BLaER1 treated with 17β-estradiol and CSF1 and Interleukin-3, amounts not matched to agents 10 nM and 100 nM (cell line): Measurements from ENCODE around the gene CDC42EP1.
"Not testable (repeated sequence)": the region's sequence is repeated elsewhere in the genome, so short reads cannot be mapped to it uniquely, and the experiment has no call there.

Experiments
- H3K27ac ChIP-seq, 11 experiments: shearing (Covaris generic); formaldehyde crosslinking; 2 replicates each; pipeline ENCODE4 v1.8.1; 2022
- H3K27me3 ChIP-seq, 11 experiments: shearing (Covaris generic); formaldehyde crosslinking; 2 replicates each; pipeline ENCODE4 v1.8.1; 2022
- H3K36me3 ChIP-seq, 11 experiments: shearing (Covaris generic); formaldehyde crosslinking; 2 replicates each; pipeline ENCODE4 v1.8.1; 2022
- H3K4me1 ChIP-seq, 10 experiments: shearing (Covaris generic); formaldehyde crosslinking; 2 replicates each; pipeline ENCODE4 v1.8.1; 2022
- H3K4me2 ChIP-seq, 11 experiments: shearing (Covaris generic); formaldehyde crosslinking; 2 replicates each; pipeline ENCODE4 v1.8.1; 2022
- H3K4me3 ChIP-seq, 10 experiments: shearing (Covaris generic); formaldehyde crosslinking; 2 replicates each; pipeline ENCODE4 v1.8.1; 2022
- H3K9ac ChIP-seq, 11 experiments: shearing (Covaris generic); formaldehyde crosslinking; 2 replicates each; pipeline ENCODE4 v1.8.1; 2022
- H3K9me3 ChIP-seq, 11 experiments: shearing (Covaris generic); formaldehyde crosslinking; replicated peaks in 1 of 11; 2 replicates each; pipeline ENCODE4 v1.8.1; 2022
- H4K20me1 ChIP-seq, 11 experiments: shearing (Covaris generic); formaldehyde crosslinking; 2 replicates each; pipeline ENCODE4 v1.8.1; 2022
- Cebpa-rat ChIP-seq, 11 experiments: shearing (Covaris generic); IDR thresholded peaks; 2 replicates each; pipeline ENCODE4 v1.8.1; 2022

Gene CDC42EP1

GRCh38 chr22:37529652-37530345 is 30.5 kb upstream of the CDC42EP1 start:
- no peak for TF ChIP-seq Cebpa-rat (IDR thresholded peaks at IDR 0.05)
- no peaks in the 10 kb centered on the region; a peak in 1 of 22 replicates for H3K27me3 ChIP-seq
- no peak overlapping the region for H3K27ac ChIP-seq
- H4K20me1 ChIP-seq, result no peaks in the 10 kb centered on the region
- no peaks in the 10 kb centered on the region for H3K9me3 ChIP-seq
- H3K4me2 ChIP-seq, result peak overlapping the region; percentile 6 to 54 (median 38); a peak in 16 of 22 replicates
- H3K4me1 ChIP-seq, result peaks cover 34 to 53% (median 50%) of the 10 kb centered on the region in 10 experiments
- no peaks in the 10 kb centered on the region for H3K36me3 ChIP-seq
- no peak overlapping the region for H3K9ac ChIP-seq
- H3K4me3 ChIP-seq, result no peak overlapping the region

DNA sequence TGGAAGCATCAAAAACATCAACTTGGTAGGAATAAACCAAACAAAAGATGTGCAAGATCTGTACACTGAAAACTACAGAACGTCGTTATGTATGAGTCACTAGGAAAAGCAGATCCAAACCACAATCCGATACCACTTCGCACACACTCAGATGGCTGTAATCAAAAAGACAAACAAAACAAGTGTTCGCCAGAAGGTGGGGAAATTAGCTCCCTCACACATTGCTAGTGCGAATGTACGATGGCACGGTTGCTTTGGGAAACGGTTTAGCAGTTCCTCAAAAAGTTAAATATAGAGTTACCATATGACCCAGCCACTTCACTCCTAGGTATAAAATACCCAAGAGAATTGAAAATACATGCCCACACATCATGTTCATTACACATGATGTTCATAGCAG is 26.3 kb upstream of the CDC42EP1 start:
- peak overlapping the region in 10 of 11 experiments; percentile 6 to 64 (median 53); a peak in 17 of 22 replicates for H3K27ac ChIP-seq

GRCh38 chr22:37534445-37534844 is 25.8 kb upstream of the CDC42EP1 start:
- Histone ChIP-seq H4K20me1 (no peaks in the 10 kb centered on the region), H3K36me3 (no peaks in the 10 kb centered on the region), H3K27ac (peak overlapping the region in 8 of 11 experiments; percentile 27 to 55 (median 44); a peak in 13 of 22 replicates), H3K27me3 (0 out of 22 replicates have a peak, but pooled peaks cover 0 to 2% (median 0%) of the 10 kb centered on the region in 11 experiments), H3K9ac (no peak overlapping the region; a peak in 1 of 22 replicates), H3K4me1 (peaks cover 49 to 75% (median 64%) of the 10 kb centered on the region in 10 experiments), H3K9me3 (no peaks in the 10 kb centered on the region), H3K4me2 (peak overlapping the region; percentile 68 to 86 (median 74)), H3K4me3 (no peak overlapping the region)
- no peak for TF ChIP-seq Cebpa-rat (IDR thresholded peaks at IDR 0.05)

More for the DNA sequence above, 26.3 kb upstream of the CDC42EP1 start:
- Histone ChIP-seq H3K9me3 (no peaks in the 10 kb centered on the region), H3K4me2 (peak overlapping the region; percentile 68 to 86 (median 74)), H3K36me3 (no peaks in the 10 kb centered on the region), H4K20me1 (no peaks in the 10 kb centered on the region), H3K27me3 (no peaks in the 10 kb centered on the region), H3K4me1 (peaks cover 45 to 71% (median 60%) of the 10 kb centered on the region in 10 experiments), H3K4me3 (no peak overlapping the region), H3K9ac (peak overlapping the region in 4 of 11 experiments; percentile 4 to 13 (median 10); a peak in 2 of 22 replicates)
- no peak for TF ChIP-seq Cebpa-rat (IDR thresholded peaks at IDR 0.05)

DNA sequence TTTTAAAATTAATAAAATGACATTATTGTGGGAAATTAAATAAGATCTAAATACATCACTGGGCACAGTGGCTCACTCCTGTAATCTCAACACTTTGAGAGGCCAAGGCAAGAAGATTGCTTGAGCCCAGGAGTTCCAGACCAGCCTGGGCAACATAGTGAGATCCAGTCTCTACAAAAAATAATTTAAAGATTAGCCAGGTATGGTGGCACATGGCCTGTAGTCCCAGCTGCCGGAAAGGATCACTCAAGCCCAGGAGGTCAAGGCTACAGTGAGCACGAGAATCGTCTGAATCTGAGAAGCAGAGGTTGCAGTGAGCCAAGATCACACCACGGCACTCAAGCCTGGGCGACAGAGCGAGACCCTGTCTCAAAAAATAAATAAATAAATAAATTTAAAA is 25.1 kb upstream of the CDC42EP1 start:
- peaks cover 0 to 6% (median 0%) of the 10 kb centered on the region in 11 experiments; a peak in 1 of 22 replicates for H3K27me3 ChIP-seq

DNA sequence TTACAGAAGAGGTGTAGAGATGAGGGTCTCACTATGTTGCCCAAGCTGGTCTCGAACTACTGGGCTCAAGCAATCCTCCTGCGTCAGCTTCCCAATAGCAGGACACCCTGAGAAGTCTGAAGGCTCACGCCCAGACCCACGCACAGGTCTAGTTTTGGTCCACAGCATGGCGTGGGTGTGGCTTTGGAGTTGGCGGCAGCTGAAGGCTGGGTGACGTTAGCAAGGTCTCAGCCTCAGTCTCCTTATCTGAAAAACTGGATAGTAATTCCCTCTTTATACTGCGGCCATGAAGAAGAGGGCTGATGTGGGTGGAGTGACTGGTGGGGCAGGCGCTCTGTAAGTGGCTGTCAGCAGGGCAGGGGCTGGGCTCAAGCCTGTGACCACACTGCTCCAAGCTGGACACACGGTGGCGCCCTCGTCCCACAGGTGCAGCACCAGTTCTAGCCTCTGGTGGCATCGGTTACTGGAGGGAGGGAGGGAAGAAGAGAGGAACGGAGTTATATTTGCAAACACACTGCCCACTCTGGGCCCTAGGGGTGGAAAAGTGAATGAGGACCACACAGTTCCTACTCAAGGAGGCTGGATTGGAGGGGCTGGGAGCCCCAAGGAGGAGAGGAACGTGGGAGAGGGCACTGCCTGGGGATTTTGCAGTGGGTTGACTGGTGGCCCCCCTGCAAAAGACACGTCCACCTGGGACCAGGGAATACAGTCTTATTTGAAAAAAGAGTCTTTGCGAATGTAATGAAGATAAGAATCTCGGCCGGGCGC is 21.5 kb upstream of the CDC42EP1 start:
- peaks cover 65 to 89% (median 77%) of the 10 kb centered on the region in 10 experiments for H3K4me1 ChIP-seq
- peak overlapping the region in 6 of 11 experiments; percentile 25 to 61 (median 47); a peak in 11 of 22 replicates for H3K9ac ChIP-seq
- H3K36me3 ChIP-seq, result no peaks in the 10 kb centered on the region
- H3K27ac ChIP-seq, result peak overlapping the region in 9 of 11 experiments; percentile 24 to 62 (median 55); a peak in 17 of 22 replicates
- no peaks in the 10 kb centered on the region for H3K9me3 ChIP-seq
- peaks cover 0 to 6% (median 0%) of the 10 kb centered on the region in 11 experiments; a peak in 1 of 22 replicates for H3K27me3 ChIP-seq
- H3K4me3 ChIP-seq, result no peak overlapping the region
- TF ChIP-seq Cebpa-rat (IDR thresholded peaks at IDR 0.05), result no peak
- H4K20me1 ChIP-seq, result no peaks in the 10 kb centered on the region
- H3K4me2 ChIP-seq, result peak overlapping the region; percentile 71 to 86 (median 81)

More for the DNA sequence above, 25.1 kb upstream of the CDC42EP1 start:
- Histone ChIP-seq H3K36me3 (no peaks in the 10 kb centered on the region), H3K4me2 (peak overlapping the region in 7 of 11 experiments; percentile 68 to 82 (median 73); a peak in 8 of 22 replicates), H4K20me1 (no peaks in the 10 kb centered on the region), H3K4me3 (no peak overlapping the region), H3K9me3 (no peaks in the 10 kb centered on the region), H3K27ac (peak overlapping the region in 2 of 11 experiments; percentile 27 to 55; a peak in 2 of 22 replicates), H3K9ac (no peak overlapping the region), H3K4me1 (peaks cover 48 to 75% (median 64%) of the 10 kb centered on the region in 10 experiments)
- no peak for TF ChIP-seq Cebpa-rat (IDR thresholded peaks at IDR 0.05)

- H3K4me1 ChIP-seq, result peaks cover 55 to 89% (median 70%) of the 10 kb centered on the region in 10 experiments
- H3K9ac ChIP-seq, result peak overlapping the region in 4 of 11 experiments; percentile 7 to 61 (median 16); a peak in 2 of 22 replicates
- H3K4me2 ChIP-seq, result peak overlapping the region in 10 of 11 experiments; percentile 71 to 86 (median 81); a peak in 20 of 22 replicates
- not testable (repeated sequence) for H3K27ac ChIP-seq, H3K27me3 ChIP-seq, H4K20me1 ChIP-seq, H3K36me3 ChIP-seq, H3K9me3 ChIP-seq, H3K4me3 ChIP-seq
Observed at GRCh38 chr22:37539790-37540189, 20.5 kb upstream of the CDC42EP1 start.

DNA sequence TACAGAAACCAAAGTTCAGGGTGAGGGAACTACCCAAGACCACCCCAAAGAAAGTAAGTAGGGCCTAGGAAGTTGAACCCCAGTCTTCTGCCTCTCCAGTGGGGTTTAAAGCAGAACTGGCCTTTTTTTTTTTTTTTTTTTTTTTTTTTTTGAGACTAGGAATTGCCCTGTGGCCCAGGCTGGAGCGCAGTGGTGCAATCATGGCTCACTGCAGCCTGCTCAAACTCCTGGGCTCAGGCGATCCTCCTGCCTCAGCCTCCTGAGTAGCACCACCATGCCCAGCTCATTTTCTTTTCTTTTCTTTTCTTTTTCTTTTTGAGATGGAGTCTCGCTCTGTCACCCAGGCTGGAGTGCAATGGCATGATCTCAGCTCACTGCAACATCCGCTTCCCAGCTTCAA is 17.9 kb upstream of the CDC42EP1 start:
- H3K9me3 ChIP-seq, H4K20me1 ChIP-seq, H3K36me3 ChIP-seq, H3K27me3 ChIP-seq, H3K4me3 ChIP-seq: not testable (repeated sequence)
- Histone ChIP-seq H3K27ac (peak overlapping the region in 7 of 11 experiments; percentile 2 to 75 (median 28); a peak in 9 of 22 replicates), H3K4me1 (peaks cover 64 to 84% (median 74%) of the 10 kb centered on the region in 10 experiments), H3K9ac (peak overlapping the region in 6 of 11 experiments; percentile 9 to 56 (median 24); a peak in 6 of 22 replicates), H3K4me2 (peak overlapping the region; percentile 66 to 86 (median 81))

- Histone ChIP-seq H3K9me3 (no peaks in the 10 kb centered on the region), H3K4me2 (peak overlapping the region in 6 of 11 experiments; percentile 66 to 86 (median 82); a peak in 7 of 22 replicates), H4K20me1 (no peaks in the 10 kb centered on the region), H3K9ac (no peak overlapping the region), H3K36me3 (no peaks in the 10 kb centered on the region), H3K4me3 (no peak overlapping the region), H3K4me1 (peaks cover 59 to 79% (median 69%) of the 10 kb centered on the region in 10 experiments), H3K27ac (no peak overlapping the region), H3K27me3 (peaks cover 0 to 6% (median 0%) of the 10 kb centered on the region in 11 experiments; a peak in 1 of 22 replicates)
- no peak for TF ChIP-seq Cebpa-rat (IDR thresholded peaks at IDR 0.05)
Observed at GRCh38 chr22:37542959-37543358, 17.3 kb upstream of the CDC42EP1 start.
